Measurements from ENCODE around the gene MERTK. TPM values are rescaled to one million over a fixed set of nuclear protein-coding genes. Genes with fewer than 3 reads are reported as not detected.

Gene MERTK
- total RNA-seq, 2 experiments from 2014 or later: 0.08 to 0.19 TPM

DNA sequence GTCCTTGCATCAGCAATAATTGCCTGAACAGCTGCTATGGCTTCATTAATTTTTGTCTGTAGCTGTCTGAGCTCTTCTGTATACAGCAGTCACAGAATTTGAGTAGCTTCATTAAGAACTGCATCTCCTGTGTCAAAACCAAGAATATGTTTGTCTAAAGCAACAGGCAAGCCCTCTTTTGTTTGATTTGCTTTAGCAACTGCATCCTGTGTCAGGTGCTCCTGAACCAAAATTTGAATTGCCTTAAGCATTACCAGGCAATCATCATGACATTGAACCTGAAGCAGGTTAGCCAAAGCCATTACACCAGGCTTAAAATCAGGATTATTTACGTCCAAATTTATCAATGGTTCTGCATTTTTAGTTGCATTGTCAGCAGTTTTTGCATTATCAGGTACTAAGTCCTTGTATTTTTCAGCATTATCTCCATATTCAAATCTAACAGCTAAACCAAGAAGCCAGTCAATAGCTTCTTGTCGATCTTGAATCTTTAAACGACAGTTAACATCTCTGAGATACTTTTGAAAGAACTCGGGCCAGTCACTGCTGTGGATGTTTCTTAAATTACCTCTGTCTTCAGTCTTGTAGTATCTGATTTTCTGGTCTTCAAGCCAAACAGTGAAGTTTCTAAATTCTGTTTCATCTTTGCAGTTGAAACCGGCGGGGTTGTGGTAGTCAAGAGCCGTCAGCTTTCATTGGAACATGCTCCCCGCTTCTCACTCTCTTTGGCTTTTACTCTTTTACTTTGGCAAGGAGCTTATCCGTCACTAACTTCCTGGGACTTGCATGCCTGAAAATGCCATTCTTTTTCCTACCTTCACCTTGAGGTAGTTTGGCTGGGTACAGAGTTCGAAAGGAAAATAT lies 42.2 kb downstream of the MERTK start:
- intact Hi-C loops (cut with DNase I, micrococcal nuclease): no loop called here
- Histone ChIP-seq H3K27ac (ENCODE audit: low read depth in 1 of 2, low read length in 2 of 2) (no peak overlapping the region), H3K4me1 (ENCODE audit: insufficient read depth, low read length) (no peaks in the 10 kb centered on the region), H3K9me3 (ENCODE audit: control insufficient read depth in 1 of 2, insufficient read depth in 1 of 2, low read length in 2 of 2) (no peaks in the 10 kb centered on the region), H3K4me3 (ENCODE audit: low read length) (no peak overlapping the region), H3K27me3 (ENCODE audit: control insufficient read depth in 1 of 2, insufficient read depth in 2 of 2, low read length in 2 of 2) (no peaks in the 10 kb centered on the region), H3K36me3 (ENCODE audit: insufficient read depth, low read length) (no peaks in the 10 kb centered on the region)
- Mint-ChIP-seq H3K9me3 (no peaks in the 10 kb centered on the region), H3K4me3 (no peak overlapping the region), H3K27me3 (peaks cover 9% of the 10 kb centered on the region), H3K4me1 (ENCODE audit: low read depth) (no peaks in the 10 kb centered on the region), H3K36me3 (ENCODE audit: low read depth) (no peaks in the 10 kb centered on the region), H3K27ac (no peak overlapping the region)
- DNase-seq (no peak), ATAC-seq (ENCODE audit: poor library complexity) (no peak)
- TF ChIP-seq, protein P1, sequence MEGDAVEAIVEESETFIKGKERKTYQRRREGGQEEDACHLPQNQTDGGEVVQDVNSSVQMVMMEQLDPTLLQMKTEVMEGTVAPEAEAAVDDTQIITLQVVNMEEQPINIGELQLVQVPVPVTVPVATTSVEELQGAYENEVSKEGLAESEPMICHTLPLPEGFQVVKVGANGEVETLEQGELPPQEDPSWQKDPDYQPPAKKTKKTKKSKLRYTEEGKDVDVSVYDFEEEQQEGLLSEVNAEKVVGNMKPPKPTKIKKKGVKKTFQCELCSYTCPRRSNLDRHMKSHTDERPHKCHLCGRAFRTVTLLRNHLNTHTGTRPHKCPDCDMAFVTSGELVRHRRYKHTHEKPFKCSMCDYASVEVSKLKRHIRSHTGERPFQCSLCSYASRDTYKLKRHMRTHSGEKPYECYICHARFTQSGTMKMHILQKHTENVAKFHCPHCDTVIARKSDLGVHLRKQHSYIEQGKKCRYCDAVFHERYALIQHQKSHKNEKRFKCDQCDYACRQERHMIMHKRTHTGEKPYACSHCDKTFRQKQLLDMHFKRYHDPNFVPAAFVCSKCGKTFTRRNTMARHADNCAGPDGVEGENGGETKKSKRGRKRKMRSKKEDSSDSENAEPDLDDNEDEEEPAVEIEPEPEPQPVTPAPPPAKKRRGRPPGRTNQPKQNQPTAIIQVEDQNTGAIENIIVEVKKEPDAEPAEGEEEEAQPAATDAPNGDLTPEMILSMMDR (IDR thresholded peaks at IDR 0.05): no peak
- CTCF ChIA-PET: no interaction called here
- POLR2A ChIA-PET: no interaction called here

DNA sequence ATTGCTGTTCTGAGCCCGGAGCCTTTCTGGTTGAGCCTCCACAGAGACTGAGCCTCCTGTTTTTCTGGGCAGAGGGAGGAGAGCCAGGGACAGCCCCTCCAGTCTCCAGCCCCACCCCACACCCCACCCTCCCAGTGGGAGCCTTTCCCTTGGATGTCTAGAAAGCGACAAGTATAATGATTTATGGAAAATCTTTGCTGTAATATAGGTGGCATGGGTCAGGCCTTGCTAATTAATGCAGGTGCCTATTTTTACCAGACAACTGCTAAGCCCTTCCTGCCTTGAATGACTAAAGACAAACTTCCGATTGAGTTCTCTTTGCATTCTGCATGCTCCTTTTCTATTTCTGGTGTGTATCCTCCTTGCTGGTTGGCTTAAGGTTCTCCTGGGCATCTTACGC lies 43.1 kb downstream of the MERTK start:
- ATAC-seq (ENCODE audit: poor library complexity) (no peak), DNase-seq (no peak)
- H3K27me3 ChIP-seq (ENCODE audit: control insufficient read depth in 1 of 2, insufficient read depth in 2 of 2, low read length in 2 of 2): no peaks in the 10 kb centered on the region
- Mint-ChIP-seq H3K27ac (no peak overlapping the region), H3K36me3 (ENCODE audit: low read depth) (no peaks in the 10 kb centered on the region), H3K4me1 (ENCODE audit: low read depth) (no peaks in the 10 kb centered on the region), H3K9me3 (no peaks in the 10 kb centered on the region), H3K4me3 (no peak overlapping the region), H3K27me3 (peaks cover 9% of the 10 kb centered on the region)
- no peaks in the 10 kb centered on the region for H3K4me1 ChIP-seq (ENCODE audit: insufficient read depth, low read length)
- H3K4me3 ChIP-seq (ENCODE audit: low read length): no peak overlapping the region
- intact Hi-C loops (cut with DNase I, micrococcal nuclease): no loop called here
- H3K36me3 ChIP-seq (ENCODE audit: insufficient read depth, low read length): no peaks in the 10 kb centered on the region
- H3K9me3 ChIP-seq (ENCODE audit: control insufficient read depth in 1 of 2, insufficient read depth in 1 of 2, low read length in 2 of 2): no peaks in the 10 kb centered on the region
- no peak overlapping the region for H3K27ac ChIP-seq (ENCODE audit: low read depth in 1 of 2, low read length in 2 of 2)
- ChIA-PET POLR2A (no interaction called here), CTCF (no interaction called here)
- TF ChIP-seq, protein P1 (IDR thresholded peaks at IDR 0.05): no peak

DNA sequence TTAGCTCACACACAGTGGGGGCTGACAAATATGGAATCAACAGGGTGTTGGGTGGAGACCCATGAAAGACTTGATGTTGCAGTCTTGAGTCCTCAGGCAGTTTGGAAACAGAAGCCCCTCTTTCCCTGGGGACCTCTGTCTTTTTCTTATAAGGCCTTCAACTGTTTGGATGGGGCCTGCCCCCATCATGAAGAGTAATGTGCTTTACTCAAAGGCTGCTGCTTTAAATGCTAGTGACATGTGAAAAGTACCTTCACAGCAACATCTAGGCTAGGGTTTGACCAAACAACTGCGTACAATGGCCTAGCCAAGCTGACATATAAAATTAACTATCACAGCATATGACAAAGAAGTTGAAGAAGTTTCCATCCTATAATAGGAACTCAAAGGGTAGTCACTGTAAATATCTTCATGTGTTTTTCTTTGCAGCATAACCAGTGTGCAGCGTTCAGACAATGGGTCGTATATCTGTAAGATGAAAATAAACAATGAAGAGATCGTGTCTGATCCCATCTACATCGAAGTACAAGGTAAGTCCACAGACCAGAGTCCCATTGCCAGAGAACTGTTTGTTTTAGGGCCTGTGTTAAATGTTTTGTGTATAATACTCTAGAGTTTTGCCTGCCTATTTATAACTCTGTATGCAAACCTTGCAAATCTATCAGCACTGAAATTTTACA lies 46.3 kb downstream of the MERTK start:
- no peaks in the 10 kb centered on the region for H3K27me3 ChIP-seq (ENCODE audit: control insufficient read depth in 1 of 2, insufficient read depth in 2 of 2, low read length in 2 of 2)
- no peaks in the 10 kb centered on the region for H3K9me3 ChIP-seq (ENCODE audit: control insufficient read depth in 1 of 2, insufficient read depth in 1 of 2, low read length in 2 of 2)
- Mint-ChIP-seq H3K9me3 (no peaks in the 10 kb centered on the region), H3K4me3 (no peak overlapping the region), H3K27me3 (peaks cover 9% of the 10 kb centered on the region), H3K4me1 (ENCODE audit: low read depth) (no peaks in the 10 kb centered on the region), H3K27ac (no peak overlapping the region), H3K36me3 (ENCODE audit: low read depth) (no peaks in the 10 kb centered on the region)
- no peaks in the 10 kb centered on the region for H3K36me3 ChIP-seq (ENCODE audit: insufficient read depth, low read length)
- DNase-seq (no peak), ATAC-seq (ENCODE audit: poor library complexity) (no peak)
- POLR2A ChIA-PET: no interaction called here
- no peak overlapping the region for H3K4me3 ChIP-seq (ENCODE audit: low read length)
- CTCF ChIA-PET: interaction anchor here (0.6 kb wide), 1 partner anchor 76 kb away, joined by 3 read pairs; no protein-coding TSS in a partner anchor
- H3K27ac ChIP-seq (ENCODE audit: low read depth in 1 of 2, low read length in 2 of 2): no peak overlapping the region
- H3K4me1 ChIP-seq (ENCODE audit: insufficient read depth, low read length): no peaks in the 10 kb centered on the region
- TF ChIP-seq, protein P1 (IDR thresholded peaks at IDR 0.05): no peak
- intact Hi-C loops (cut with DNase I, micrococcal nuclease): no loop called here

Measured in CD4-positive, alpha-beta T cell (primary cell).